Uterus (tissue), 2 donors: ENCODE measurements around the gene OR6K2.

Experiments used
- POLR2A ChIP-seq, 2 donors: fragments of 450-650 bp; IDR thresholded peaks; one replicate each; pipeline ENCODE4 v1.6.1; 2016; ENCODE audit warnings: antibody characterized with exemption in 2 of 2, mild to moderate bottlenecking in 1 of 2, moderate library complexity in 1 of 2
- TF ChIP-seq, protein P1 (sequence below), 4 experiments: fragments of 200-600 bp in 2 of 4; fragments of 450-650 bp in 2 of 4; sonication (generic) in 2 of 4; IDR thresholded peaks; one replicate each; pipeline ENCODE4 v1.5.1; 2016 to 2019; ENCODE audit warnings: antibody characterized with exemption in 4 of 4, mild to moderate bottlenecking in 2 of 4, moderate library complexity in 1 of 4

DNA sequence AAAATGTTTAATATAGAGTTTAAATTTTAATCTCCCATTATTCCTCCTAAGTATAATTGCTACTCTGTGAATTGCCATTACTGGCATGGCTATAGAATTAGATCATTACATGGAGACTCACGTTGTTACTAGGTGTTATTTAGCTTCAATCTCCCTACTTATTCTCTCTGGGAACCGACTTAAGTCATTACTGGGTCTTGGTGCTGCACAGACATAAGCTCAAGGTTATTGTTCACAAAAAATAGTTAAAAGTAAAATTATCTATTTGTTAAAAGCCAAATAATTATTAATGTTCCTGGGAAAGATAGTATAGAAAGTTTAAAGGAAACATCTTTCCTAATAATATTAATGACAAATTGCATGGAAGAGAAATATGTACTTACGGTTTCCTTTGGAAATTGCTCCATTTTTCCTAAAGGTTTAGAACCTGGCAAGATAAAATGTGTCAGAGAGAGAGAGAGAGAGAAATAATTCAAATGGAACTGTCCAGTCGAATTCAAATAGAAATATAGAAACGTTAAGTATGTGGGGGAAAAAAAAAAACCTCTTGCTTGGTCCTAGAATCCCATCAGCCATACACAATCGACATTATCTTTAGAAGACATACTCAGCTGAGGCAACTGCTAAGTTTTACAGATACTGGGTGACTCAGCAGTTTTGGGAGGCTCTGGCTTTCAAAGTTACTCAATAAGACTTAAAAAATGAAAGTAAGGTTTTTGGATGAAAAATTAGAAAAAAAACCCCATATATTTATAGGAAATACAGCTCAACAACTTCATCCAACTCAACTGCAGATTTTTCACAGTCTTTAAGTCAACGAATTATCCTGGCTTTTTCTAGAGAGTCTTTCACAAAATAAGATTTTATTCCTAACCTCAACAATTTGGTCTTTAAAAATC lies 14.1 kb downstream of the OR6K2 start, which contains the start of gene SPTA1:
- TF ChIP-seq, protein P1, sequence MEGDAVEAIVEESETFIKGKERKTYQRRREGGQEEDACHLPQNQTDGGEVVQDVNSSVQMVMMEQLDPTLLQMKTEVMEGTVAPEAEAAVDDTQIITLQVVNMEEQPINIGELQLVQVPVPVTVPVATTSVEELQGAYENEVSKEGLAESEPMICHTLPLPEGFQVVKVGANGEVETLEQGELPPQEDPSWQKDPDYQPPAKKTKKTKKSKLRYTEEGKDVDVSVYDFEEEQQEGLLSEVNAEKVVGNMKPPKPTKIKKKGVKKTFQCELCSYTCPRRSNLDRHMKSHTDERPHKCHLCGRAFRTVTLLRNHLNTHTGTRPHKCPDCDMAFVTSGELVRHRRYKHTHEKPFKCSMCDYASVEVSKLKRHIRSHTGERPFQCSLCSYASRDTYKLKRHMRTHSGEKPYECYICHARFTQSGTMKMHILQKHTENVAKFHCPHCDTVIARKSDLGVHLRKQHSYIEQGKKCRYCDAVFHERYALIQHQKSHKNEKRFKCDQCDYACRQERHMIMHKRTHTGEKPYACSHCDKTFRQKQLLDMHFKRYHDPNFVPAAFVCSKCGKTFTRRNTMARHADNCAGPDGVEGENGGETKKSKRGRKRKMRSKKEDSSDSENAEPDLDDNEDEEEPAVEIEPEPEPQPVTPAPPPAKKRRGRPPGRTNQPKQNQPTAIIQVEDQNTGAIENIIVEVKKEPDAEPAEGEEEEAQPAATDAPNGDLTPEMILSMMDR (IDR thresholded peaks at IDR 0.05) = no peak
- no peak for TF ChIP-seq POLR2A (IDR thresholded peaks at IDR 0.05)
